Fibroblast of skin of left quadriceps (primary cell): Measurements from ENCODE around the gene TSNAX.
"Not testable (repeated sequence)": the region's sequence is repeated elsewhere in the genome, so short reads cannot be mapped to it uniquely, and the experiment has no call there.

Experiments
- DNase-seq, 2 experiments: peaks; one replicate each; pipeline ENCODE4 v3.0.0-alpha.2; 2013; ENCODE audit warnings: low read depth in 2 of 2

The TSNAX gene

DNA sequence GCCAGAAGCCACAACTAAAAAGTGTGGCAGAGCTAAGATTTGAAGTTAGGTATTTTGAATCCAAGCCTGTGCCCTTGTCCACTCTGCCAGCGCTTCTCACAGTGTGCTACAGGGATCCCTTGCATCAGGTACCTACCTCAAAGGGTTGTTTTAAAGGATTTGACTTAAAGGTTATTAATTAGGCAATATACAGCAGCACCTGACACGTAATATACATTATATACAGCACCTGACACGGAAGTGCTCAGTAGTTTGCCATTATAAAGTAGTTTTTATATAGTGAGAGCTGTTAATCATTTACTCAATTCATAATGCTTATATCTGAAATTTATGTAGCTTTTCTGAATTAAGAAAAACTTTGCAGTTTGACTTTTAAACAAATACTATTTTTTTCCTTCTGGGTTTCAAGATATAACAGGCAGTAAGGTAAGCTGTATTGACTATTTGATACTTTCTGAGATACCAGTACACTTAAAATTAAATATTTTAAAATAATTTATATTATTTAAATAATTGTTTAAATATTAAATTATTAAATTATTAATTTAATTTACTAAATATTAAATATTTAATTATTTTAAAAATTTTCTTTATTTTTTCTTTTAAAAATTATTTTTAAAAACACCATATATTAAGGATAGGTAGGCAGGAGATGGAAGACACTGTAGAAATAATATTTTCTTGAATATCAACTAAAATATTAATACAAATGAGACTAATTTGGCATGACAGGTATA lies 33.3 kb downstream of the TSNAX start:
- DNase-seq: no peak

DNA sequence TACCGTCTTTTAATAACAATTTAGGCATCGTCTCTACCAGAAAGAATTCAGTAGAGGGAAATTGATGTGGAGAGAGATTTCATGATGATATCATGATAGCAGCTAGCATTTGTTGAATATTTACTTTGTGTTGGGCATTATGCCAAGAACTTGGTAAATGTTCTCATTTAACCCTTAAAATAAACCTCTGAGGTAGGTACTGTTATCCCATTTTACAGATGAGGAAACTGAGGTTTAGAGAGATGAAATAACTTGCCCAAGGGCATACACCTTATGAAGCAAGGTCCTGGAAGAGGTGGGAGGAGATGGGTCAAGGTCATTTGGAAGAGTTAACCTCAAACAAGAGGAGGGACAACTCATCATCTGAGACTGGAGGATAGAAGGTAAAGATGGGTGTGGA lies 34.8 kb downstream of the TSNAX start:
- no peak for DNase-seq

DNA sequence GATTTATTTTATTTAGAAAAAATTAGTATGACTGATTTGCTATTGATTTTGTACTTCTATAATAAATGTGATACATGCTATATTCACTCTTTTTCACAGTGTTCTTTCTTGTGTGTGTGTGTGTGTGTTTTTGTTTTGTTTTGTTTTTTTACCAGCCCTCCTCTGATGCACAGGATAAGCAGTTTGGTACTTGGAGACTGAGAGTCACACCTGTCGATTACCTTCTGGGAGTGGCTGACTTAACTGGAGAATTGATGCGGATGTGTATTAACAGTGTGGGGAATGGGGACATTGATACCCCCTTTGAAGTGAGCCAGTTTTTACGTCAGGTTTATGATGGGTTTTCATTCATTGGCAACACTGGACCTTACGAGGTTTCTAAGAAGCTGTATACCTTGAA lies 35.9 kb downstream of the TSNAX start:
- no peak for DNase-seq

DNA sequence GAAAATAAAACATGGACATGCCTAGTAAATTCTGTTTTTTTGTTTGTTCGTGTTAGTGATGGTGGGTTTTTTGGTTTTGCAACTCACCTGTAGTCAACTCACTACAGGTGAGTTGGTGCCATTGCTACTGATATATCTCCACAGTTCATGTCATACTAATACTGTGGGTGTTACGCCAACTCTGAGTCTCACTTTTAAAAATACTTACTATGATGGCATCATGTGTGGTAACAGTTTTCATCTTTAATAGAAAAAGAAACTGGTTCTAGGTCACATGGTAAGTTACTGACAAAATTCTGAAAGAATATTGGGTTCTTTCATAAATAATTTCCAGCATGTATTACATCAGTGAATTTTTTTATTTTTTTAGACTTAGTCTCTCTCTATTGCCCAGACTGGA lies 38.0 kb downstream of the TSNAX start:
- no peak for DNase-seq

DNA sequence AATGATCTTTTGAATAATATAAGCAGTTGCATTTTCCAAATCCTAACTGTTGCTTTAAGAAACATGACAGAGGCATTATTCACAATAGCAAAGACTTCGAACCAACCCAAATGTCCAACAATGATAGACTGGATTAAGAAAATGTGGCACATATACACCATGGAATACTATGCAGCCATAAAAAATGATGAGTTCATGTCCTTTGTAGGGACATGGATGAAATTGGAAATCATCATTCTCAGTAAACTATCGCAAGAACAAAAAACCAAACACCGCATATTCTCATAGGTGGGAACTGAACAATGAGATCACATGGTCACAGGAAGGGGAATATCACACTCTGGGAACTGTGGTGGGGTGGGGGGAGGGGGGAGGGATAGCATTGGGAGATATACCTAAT lies 41.8 kb downstream of the TSNAX start:
- not testable (repeated sequence) for DNase-seq

DNA sequence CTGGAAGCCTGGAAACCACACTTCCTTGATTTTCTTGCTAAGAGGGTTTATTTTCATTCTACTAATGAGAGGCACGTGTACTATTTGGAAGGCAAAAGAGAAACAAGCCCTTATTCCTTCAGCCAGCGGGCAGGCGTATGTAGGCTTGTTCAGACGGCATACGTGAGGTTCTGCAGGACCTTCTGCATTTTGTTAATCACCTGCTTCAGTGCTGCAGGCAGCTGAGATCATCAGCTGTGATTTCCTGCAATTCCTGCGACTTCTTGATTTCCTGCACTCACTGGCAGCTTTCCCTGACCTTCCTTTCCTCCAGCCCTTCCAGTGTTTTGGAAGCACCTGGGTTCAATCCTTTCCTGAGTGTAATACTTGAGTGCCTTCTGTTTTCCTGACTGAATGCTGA lies 43.4 kb downstream of the TSNAX start:
- DNase-seq: no peak

DNA sequence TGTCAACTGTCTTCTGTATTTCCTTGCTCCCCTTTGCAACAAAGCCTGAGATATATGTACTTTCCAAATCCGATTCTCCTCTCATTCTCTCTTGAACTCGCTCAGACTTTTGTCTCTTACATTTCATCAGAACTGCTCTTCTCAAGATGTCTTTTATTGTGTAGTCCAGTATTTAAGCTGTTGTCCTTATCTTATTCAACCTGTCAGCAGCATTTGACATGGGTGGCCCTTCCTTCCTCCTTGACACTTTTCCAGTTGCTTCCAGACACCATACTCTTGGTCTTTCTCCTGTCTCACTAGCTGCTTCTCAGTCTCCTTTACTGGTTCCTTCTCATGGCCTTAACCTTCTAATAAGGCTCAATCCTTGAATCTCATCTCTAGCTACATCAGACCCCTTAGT lies 47.0 kb downstream of the TSNAX start:
- DNase-seq: no peak

DNA sequence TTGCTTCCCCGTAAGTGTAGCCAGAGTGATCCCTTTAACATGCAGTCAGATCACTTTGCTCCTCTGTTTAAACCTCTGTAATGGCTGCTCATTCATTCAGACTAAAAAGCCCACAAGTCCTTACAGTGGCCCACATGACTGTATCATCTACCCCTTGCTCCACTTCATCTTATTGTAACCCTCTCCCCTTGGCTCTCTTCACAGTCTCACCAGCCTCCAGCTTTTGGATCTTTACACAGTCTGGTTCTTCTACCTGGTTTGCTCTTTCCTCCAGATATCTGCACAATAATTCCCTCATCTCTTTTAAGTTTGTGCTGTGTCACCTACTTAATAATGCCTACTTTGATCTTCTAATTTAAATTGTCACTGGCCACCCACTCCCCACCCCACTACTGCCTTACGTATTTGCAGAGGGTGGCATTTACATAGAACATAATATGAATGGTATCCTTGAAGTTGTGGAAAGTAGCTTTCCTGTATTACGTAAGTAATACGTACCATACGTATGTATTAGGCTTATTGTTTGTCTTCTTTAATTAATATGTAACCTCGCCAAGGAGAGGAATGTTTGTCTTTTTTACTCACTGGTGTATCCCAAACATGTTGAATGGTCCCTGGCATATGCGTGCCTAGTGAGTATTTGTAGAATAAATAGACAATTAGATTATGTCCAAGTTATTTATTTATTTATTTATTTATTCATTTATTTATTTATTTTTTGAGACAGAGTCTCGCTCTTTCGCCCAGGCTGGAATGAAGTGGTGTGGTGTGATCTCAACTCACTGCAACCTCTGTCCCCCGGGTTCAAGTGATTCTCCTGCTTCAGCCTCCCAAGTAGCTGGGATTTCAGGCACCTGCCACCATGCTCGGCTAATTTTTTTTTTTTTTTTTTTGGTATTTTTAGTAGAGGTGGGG lies 48.6 kb downstream of the TSNAX start:
- DNase-seq: no peak

DNA sequence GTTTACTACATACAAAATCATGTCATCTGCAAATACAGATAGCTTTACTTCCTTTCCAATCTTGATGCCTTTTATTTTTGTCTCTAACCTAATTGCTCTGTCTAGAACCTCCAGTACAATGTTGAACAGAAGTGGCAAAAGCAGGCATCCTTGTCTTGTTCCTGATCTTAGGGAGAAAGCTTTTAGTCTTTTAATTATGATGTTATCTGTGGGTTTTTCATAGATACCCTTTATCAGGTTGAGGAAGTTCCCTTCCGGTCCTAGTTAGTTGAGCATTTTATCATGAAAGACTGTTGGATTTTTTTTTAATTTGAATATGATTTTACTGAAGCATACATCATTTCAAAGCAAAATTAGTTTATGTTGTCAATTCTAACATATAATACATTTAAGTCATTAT lies 52.4 kb downstream of the TSNAX start:
- no peak for DNase-seq

DNA sequence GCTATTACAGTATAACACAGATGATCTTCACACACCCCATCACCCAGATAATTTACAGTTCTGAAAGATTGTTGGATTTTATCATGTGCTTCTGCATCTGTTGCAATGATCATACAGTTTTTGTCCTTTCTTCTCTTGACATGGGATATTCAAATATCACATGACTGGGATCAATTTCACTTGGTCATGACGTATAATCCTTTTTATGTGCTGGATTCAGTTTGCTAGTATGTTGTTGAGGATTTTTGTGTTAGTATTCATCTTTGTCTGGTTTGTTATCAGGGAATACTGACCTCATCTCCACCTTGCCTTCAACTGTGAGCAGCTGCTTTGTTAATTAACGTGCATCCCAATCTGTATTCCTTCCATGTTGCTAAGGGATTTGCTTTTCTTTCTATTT lies 53.4 kb downstream of the TSNAX start:
- no peak for DNase-seq

DNA sequence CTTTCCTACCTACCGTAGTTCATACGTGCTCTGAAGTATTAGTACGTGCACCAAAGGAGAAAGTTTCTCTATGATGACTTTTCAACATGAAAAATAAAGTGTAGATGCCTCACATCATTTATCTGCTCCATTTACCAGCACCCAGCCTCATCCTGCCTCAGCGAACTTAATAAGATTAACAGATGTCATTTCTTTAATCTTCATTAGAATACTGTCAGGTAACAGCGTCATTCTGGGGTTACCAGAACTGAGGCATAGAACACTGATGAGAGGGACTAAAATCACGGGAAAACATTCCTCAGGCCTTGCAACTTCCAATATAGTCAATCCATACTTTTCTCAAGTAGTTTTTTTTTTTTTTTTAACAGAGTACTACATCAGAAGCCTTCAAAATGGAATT lies 54.9 kb downstream of the TSNAX start:
- DNase-seq: no peak

DNA sequence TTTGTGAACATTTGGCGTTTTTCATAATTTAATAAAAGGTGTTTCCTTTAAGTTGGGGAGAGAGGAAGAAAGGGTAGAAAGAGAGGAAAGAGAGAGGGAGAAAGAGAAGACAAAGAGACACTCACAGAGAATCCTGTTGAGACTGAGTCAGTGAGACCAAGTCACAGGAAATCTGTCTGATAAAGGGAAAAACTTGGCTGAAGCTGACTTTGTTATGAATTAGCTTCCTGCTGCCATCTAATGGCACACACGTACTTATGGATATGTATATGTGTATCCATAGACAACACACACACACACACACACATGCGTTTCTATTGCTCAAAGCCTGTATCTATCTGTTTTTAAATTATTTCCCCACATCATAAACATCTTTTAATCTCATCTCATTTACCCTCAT lies 55.6 kb downstream of the TSNAX start:
- peak; percentile 42 to 45 for DNase-seq

DNA sequence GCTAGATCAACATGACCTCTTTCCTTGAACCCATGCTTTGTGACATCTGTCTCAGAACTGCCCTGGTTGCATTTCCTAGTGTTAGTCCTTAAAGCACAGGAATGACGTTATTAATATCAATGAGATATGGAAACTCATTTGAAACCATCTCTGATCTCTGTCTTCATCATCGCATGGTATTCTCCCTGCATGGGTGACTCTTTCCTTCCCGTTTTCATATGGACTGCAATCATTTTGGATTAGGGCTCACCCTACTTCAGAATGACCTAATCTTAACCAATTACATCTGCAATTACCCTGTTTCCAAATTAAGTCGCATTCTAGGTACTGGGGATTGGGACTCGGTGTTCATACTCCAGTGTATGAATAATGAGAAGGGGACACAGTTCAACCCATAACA lies 56.5 kb downstream of the TSNAX start:
- DNase-seq: no peak

DNA sequence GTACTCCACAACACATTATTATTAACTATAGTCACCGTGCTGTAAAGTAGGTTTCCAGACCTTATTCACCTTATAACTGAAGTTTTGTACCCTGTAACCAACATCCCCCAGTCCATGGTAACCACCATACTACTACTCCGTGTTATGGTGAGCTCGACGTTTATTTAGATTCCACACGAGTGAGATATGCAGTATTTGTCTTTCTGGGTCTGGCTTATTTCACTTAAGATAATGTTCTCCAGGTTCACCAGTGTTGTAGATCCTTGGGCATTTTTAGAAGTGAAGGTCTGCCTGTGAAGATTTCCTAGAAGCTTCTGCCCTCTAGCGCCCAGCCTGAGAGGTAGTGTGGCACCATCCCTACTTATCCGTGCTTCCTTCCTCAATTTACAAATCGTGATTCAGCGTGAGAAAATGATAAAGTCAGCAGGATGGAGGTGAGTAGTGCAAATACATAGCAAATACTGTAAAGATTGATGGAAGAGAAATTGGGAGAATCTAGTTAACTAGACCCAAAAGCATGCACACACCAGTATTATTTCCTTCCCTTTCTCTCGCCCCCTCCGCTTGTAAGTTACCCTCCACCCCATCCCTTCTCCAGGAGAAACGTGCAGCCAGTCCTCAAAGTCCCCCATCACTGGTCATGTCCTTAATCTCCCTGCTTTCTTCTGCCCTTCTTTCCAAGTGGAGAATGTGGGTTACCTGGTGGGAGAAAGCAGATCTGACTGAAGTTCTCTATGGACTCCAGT lies 62.2 kb downstream of the TSNAX start:
- DNase-seq: peak in 1 of 2 experiments; percentile 46

DNA sequence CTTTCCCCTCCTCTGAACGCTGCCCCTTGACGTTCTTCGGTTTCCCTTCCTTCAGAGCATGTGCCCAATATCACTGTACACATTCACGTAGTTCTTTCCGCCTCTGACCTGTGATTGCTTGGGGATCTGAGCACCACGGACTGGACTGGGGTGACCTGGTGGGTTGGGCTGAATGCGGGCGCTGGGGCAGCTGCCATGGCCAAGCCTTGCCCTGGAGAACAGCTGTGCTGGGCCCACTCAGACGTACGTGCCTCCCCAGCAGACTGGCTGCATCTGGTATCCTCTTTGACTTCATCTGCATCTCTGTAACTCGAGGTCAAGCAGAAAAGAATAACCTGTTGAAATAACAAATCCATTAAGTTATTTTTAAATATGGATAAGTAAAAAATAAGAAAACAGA lies 63.0 kb downstream of the TSNAX start:
- no peak for DNase-seq

DNA sequence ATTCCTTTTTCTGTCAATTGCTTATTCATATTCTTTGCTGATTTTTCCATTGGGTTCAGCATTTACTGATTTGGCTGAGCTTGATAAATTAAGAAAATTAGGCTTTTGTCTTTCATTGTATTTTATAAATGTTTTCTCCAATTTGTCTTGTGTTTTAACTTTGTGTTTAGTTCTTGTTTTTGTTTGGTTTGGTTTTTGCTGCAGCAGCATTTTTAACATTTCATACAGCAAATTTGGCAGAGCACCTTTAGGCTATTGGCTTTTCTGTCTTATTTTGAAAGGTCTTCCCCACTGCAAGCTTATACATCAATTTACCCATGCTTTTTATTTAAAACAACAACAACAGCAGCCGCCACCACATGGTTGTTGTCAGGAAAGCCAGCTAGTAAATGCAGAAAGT lies 64.3 kb downstream of the TSNAX start:
- no peak for DNase-seq

DNA sequence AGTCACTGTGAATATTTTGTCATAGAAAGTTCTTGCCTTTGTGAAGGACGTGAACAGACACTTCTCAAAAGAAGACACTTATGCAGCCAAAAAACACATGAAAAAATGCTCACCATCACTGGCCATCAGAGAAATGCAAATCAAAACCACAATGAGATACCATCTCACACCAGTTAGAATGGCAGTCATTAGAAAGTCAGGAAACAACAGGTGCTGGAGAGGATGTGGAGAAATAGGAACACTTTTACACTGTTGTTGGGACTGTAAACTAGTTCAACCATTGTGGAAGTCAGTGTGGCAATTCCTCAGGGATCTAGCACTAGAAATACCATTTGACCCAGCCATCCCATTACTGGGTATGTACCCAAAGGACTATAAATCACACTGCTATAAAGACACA lies 64.8 kb downstream of the TSNAX start:
- DNase-seq: not testable (repeated sequence)

DNA sequence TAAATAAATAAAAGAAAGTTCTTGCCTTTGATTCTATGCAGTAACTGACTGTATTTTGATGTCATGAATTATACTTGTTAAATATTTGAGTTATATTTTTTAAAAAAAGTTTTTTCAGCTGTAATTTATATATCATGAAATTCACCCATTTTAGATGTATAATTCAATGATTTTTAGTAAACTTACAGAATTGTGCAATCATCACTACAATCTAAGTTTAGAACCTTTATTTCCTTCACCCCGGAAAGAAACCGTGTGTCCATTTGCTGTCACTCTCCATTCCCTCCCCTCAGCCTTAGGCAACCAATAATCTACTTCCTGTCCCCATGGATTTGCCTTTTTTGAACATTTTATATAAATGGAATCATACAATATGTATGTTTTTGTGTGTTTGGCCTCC lies 65.7 kb downstream of the TSNAX start:
- no peak for DNase-seq

DNA sequence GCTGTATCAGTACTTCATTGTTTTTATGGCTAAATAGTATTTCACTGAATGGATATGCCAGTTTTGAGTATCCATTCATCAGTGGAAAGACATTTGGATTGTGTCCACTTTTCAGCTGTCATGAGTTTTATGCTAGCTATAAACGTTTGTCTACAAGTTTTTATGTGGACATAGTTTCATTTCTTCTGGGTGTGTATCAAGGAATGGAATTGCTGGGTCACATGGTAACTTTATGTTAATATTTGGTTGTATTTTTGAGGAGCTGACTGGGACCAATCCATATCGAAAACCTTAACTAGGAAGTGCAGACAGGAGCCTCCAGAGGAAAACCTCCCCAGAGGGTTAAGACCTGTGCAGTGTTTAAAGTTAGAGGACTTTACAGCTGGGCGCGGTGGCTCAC lies 66.3 kb downstream of the TSNAX start:
- DNase-seq: no peak

DNA sequence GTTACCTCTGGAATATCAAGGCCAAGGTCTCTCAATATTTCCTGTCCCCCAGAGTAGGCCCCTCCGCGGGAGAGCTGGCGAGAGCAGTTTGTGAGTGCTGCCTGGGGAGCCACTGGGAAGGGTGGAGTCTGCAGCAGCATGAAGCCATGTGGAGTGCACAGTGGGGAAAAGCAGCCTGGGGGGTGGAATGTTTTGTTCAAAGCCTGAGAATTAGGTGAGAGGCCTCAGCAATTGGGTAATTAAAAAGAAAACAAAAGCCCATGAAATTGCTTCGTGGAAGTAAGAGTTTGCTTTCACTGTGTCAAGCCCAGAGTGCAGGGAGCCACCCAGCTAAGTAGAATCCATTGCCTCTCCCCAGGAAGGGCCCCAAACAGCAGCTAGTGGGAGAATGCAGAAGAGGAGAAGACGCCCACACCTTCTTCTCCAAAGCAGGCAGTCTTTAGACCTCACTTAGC lies 67.9 kb downstream of the TSNAX start:
- DNase-seq: no peak

DNA sequence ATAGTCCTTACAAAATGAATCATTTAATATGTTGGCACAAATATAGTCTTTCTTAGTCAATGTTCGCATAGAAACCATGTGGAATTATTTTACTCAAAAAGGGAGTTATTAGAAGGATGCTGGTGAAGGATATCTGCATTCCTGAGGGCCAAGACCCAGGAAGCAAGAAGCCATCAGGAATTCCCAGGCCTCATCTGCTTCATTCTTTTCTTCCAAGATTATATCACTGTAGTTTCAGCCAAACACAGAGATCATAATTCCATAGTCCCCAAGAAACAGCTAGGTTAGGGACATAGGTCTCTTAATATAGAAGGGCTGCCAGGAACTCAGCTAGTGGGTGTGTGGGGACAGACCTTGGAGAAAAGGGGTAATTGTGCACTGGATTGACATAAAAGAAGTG lies 69.5 kb downstream of the TSNAX start:
- no peak for DNase-seq

DNA sequence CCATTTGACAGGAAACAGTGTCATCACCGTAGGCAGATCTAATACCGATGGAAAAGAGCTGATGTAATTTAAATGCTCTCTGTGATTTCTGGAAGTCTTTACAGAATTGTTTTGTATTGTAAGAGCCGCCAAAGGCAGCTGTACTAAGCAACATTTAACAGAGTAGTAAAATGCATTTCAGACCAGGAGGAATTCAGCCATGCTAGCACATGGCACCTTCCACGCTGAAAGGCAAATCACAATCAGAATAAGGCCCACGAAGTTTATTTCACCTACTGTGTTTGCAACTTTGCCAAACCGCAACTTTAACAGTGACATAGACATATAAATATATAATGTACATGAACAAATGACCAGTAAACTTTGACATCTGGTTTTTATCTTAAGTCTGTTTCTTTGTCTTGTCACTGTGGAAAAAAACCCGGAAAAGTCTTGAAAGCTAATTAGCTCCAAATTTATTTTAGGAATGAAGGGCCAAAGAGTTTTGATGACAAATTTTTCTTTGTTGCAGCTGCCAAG lies 72.0 kb downstream of the TSNAX start:
- DNase-seq: peak; percentile 77 to 78
